ENCODE data around the gene POLR1D.

DNA sequence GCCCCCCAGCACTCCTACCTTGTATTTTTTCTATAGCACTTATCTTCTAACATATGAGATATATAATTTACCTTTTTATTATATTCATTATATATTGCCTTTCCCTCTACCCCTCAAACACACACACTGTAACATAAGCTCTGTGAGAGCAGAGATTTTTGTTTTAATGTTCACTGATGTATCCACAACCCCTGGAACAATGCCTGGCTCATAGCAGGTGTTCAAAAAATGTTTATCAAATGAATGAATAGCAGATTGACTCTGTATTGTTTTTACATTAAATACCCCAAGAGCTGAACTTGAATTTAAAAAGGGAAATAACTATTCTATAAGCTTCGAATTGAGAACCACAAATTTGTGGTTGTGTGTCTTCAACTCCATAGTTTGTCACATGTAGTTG is 11.0 kb downstream of the POLR1D start:
- TF ChIP-seq, protein P1, sequence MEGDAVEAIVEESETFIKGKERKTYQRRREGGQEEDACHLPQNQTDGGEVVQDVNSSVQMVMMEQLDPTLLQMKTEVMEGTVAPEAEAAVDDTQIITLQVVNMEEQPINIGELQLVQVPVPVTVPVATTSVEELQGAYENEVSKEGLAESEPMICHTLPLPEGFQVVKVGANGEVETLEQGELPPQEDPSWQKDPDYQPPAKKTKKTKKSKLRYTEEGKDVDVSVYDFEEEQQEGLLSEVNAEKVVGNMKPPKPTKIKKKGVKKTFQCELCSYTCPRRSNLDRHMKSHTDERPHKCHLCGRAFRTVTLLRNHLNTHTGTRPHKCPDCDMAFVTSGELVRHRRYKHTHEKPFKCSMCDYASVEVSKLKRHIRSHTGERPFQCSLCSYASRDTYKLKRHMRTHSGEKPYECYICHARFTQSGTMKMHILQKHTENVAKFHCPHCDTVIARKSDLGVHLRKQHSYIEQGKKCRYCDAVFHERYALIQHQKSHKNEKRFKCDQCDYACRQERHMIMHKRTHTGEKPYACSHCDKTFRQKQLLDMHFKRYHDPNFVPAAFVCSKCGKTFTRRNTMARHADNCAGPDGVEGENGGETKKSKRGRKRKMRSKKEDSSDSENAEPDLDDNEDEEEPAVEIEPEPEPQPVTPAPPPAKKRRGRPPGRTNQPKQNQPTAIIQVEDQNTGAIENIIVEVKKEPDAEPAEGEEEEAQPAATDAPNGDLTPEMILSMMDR (IDR thresholded peaks at IDR 0.05): no peak
- TF ChIP-seq POLR2AphosphoS5 (IDR thresholded peaks at IDR 0.05) (no peak), POLR2A (IDR thresholded peaks at IDR 0.05) (no peak)

Measured in prostate gland (tissue), 2 donors.